Stromal cell of bone marrow (primary cell): ENCODE results near the gene POLQ.
"Not testable (repeated sequence)": the region's sequence is repeated elsewhere in the genome, so short reads cannot be mapped to it uniquely, and the experiment has no call there.

Experiments
- DNase-seq: peaks from one replicate; pipeline ENCODE4 v3.0.0-alpha.2; 2012; ENCODE audit warnings: low read depth

The POLQ gene

DNA sequence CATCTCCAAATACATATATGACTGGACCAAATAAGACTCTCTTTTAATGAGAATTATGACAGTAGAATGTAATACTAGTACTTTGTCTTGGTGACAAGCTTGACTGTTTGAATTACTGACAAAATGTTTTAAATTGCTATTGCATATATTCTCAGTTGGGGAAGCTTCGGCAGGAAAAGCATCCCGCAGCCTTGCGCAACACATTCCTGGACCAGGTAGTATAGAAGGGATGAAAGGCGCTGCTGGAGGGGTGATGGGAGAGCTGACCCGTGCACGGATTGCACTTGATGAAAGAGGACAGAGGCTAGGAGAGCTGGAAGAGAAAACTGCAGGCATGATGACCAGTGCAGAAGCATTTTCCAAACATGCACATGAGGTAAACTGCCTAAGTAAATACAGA is 127.6 kb downstream of the POLQ start:
- DNase-seq = no peak

DNA sequence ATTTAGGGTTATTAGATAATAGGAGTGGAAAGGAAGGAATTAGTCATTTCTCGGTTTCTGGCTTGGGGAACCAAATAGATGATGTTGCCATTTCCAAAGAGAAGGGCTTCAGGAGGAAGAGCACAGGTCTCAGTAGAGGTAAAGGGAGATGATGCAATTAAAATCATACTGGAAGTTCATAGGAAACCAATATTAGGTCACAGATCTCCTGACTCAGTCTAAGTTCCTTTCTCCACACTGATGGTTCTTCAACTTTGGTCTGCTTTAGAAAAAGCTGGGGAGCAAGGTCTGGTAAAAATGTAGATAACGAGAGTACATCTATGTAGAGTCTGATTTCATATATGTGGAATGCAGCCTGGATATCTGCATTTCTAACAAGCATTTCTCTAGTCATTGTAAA is 130.9 kb downstream of the POLQ start:
- no peak for DNase-seq

DNA sequence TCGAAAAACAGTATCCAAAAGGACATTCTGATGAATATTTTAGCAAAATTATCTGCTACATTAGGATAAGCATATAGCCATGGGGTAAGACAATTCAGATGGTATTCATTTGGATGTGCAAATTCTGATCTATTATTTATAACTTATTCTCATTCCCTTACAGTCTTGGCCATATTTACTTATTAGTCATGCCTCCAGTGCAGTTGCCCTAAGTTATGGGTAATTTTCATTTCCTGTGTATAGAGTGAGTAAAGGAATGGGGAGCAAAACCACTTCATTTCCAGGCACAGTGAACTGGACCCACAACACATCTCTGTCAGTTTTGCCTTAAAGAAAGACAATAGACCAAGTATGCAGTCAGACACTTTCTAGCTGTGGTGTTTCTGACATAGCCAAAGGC is 134.3 kb downstream of the POLQ start:
- DNase-seq = peak; percentile 8

DNA sequence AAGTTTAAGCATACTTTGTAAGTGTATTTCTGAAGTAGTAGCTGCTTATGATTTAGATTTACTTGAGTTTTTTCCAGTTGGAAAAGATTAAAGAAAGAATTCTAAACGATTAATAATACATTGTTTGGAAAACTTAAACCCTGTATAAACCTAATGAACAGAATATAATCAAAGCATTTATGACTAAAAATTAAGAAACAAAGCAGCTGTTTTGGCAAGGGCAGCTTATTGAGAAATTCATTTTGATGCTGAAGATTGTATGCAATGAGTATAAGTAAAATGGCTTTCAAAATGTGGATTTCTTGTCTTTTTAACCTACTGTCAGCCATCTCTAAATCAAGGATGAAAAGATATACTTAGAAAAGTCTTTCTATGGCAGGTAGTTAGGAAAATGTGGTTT is 140.2 kb downstream of the POLQ start:
- DNase-seq = no peak

DNA sequence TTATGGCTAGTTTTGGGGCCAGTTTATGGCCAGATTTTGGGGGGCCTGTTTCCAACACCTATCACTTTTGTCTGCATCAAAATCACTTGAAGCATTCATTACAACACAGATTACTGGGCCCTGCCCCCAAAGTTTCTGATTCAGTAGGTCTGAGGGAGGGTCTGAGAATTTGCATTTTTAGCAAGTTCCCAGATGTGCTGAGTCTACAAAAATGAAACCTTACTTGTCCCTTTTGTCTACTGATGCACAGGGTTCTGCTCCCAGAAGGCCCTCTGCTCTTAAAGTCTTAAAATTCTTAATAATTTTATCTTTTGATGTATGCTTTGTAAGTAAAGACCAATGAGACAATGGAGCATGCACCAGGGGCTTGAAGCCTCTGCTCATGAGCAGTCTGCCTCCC is 146.0 kb downstream of the POLQ start:
- no peak for DNase-seq

DNA sequence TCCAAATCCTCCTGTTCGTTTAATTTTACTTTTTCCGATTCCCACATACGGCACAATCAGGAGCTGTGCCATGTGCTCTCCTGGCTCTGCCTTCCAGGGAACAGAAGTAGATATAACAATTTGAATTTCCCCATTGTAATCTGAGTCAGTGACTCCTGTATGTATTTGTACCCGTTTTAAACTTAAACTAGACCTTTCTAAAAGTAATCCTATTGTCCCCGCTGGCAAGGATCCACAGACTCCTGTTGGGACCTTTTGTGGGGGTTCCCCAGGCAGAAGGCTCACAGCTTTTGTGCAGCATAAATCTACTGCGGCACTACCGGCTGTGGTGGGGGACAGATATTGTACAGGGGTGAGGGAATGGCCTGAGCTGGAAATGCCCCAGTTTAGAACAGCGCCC is 147.7 kb downstream of the POLQ start:
- DNase-seq = not testable (repeated sequence)

DNA sequence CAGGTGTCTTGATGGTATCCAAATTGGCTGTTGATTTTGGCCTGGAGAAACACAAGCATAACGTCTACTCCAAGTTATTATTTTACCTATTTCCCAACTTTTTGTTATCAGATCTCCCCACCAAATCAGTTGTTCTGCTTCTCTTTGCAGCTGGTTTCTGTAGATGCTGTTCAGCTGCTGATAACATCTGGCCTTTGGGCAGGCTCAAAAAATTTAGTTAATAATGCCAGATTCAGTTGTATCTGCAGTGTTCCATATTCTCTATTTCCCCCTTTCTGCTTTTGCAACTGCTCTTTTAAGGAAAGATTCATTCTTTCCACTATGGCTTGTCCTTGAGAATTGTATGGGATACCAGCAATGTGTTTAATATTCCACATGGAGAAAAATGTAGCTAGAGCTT is 149.8 kb downstream of the POLQ start:
- not testable (repeated sequence) for DNase-seq

DNA sequence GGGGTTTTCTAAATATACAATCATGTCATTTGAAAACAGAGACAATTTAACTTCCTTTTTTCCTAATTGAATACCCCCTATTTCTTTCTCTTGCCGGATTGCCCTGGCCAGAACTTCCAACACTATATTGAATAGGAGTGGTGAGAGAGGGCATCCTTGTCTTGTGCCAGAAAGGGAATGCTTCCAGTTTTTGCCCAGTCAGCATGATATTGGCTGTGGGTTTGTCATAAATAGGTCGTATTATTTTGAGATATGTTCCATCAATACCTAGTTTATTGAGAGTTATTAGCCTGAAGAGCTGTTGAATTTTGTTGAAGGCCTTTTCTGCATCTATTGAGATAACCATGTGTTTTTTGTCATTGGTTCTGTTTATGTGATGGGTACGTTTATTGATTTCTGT is 157.5 kb downstream of the POLQ start:
- not testable (repeated sequence) for DNase-seq
